AG10803 (cell line): ENCODE results near the gene HNF1A.

ENCODE experiments used
- DNase-seq: peaks from one replicate; pipeline ENCODE4 v3.0.0; 2010; ENCODE audit warnings: low read depth
- H3K4me3 ChIP-seq: 2 replicates; pipeline ENCODE4 v1.5.1; 2011; ENCODE audit warnings: mild to moderate bottlenecking, low read length, control low read depth
- TF ChIP-seq, protein P1 (sequence below): conservative IDR thresholded peaks from 2 replicates; pipeline ENCODE4 v1.5.1; 2011; ENCODE audit warnings: mild to moderate bottlenecking, low read length, control low read depth, inconsistent platforms

HNF1A gene

DNA sequence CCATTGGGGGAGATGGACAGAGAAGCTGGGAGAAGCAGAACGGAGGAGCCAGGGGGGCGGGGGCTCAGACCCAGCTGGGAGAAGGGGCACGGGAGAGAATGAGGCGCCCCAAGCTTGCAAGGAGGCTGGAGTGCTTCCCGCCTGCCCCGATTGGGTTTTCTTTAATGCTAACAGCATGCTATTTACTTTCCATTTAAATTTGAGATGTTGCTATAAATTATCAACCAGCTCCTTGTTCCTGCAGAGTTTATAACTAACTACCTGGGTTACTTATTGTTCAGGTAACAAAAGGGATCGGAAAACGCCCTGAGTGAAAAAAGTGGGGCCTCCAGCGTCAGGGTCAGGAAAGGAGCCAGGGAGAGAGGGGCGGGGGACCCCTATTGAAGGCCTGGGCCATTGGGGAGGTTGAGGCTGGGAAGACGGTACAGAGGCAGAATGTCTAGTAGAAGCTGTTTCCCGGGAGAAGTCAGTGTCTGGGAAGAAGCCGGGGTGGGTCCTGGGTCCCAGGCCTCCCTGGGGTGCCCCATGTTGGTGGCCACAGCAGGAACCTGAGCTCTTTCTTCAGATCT is 2.5 kb downstream of the HNF1A start:
- no peak for DNase-seq
- H3K4me3 ChIP-seq: no peak overlapping the region
- TF ChIP-seq, protein P1, sequence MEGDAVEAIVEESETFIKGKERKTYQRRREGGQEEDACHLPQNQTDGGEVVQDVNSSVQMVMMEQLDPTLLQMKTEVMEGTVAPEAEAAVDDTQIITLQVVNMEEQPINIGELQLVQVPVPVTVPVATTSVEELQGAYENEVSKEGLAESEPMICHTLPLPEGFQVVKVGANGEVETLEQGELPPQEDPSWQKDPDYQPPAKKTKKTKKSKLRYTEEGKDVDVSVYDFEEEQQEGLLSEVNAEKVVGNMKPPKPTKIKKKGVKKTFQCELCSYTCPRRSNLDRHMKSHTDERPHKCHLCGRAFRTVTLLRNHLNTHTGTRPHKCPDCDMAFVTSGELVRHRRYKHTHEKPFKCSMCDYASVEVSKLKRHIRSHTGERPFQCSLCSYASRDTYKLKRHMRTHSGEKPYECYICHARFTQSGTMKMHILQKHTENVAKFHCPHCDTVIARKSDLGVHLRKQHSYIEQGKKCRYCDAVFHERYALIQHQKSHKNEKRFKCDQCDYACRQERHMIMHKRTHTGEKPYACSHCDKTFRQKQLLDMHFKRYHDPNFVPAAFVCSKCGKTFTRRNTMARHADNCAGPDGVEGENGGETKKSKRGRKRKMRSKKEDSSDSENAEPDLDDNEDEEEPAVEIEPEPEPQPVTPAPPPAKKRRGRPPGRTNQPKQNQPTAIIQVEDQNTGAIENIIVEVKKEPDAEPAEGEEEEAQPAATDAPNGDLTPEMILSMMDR: no peak

DNA sequence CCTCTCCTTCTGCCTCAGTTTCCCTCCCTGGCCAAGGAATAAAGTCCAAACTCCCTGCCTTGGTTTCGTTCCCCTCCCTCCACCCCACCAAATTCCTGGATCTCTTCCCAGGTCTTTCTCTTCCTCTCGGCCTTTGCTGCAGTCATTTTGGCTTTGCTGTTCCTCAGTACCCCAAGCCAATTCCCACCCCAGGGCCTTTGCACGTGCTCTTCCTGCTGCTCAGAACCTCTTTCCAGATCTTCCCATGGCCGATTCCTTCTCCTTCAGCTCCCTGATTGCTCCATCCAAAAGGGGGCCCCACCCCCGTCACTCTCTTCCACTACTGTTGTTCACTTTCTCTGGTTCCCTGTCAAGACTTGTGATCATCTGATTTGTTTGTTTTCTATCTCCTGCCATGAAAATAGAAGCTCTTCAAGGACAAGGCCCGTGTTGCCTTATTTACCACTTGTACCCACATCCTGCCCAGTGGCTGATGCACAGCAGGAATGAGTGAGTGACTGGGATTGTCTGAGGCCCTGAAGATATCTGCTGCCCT is 3.1 kb downstream of the HNF1A start:
- TF ChIP-seq, protein P1: no peak
- no peak for DNase-seq
- no peak overlapping the region for H3K4me3 ChIP-seq

DNA sequence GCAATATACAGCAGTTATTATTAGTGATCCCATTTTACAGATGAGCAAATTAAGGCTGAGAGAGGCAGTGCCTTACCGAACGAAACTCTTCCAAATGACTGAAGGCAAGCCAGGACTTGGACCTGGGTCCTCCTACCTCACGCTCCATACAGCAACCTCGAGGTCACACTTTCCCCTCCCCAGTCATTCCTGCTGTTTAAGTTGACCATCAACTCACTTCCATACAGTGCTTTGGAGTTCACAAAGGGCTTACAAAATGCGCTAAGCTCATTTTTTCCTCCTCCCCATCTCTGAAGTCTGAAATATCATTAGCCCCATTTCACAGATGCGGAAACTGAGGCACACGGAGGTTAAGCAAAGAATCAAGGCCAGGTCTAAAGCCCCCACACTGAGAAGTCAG is 4.3 kb downstream of the HNF1A start:
- DNase-seq: no peak
- no peak overlapping the region for H3K4me3 ChIP-seq
- TF ChIP-seq, protein P1: no peak

DNA sequence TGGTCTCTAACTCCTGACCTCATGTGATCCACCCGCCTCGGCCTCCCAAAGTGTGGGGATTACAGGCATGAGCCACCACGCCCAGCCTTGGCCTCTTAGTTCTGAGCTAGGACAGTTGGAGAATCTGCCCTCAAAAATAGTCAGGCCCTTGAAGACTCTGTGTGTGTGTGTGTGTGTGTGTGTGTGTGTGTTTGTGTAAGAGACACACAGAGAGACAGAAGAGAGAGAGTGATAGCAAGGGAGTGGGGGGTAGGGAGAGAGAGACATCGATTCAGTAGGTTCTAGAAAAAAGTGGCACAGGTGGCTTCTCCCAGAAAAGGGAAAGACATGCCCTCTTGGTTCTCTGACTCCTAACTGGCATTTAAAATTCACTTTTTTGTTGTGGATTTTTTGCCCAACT is 5.4 kb downstream of the HNF1A start:
- no peak overlapping the region for H3K4me3 ChIP-seq
- TF ChIP-seq, protein P1: no peak
- no peak for DNase-seq

DNA sequence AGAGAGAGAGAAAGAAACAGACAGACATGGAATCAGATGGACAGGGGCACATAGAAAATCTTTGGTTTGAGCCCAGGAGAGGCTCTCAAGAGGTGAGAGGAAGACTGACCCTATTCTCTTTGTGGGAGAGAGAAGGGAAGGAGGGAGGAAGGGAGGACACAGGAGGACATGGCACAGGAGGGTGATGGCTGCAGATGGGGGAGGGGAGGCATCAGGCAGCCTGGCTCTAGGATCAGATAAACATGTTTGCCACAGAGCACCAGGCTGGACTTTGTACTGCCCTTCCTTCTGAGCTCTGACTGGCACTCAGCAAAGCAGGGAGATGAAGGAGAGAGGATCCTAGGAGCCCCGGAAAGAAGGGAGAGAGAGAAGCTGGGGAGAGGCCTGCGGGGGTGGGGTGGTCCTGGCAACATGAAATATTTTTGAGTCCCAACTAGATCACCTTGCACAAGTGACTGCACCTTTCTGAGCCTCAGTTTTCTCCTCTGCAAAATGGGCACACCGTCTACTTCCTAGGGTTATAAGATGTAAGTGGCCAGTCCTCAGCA is 6.1 kb downstream of the HNF1A start:
- DNase-seq: no peak
- TF ChIP-seq, protein P1: no peak
- H3K4me3 ChIP-seq: no peak overlapping the region

DNA sequence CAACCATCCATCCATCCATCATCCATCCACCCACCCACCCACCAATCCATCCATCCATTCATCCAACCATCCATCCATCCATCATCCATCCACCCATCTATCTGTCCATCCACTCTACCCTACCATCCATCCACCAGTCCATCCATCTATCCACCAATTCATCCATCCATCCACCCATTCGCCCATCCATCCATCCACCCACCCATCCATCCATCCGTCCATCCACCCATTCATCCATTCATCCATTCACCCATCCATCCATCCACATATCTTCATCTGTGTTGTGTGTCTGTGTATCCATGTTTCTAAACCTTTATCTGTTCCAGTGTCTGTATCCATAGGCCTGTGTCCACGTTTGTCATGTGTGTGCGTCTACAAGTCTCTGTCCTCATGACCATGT is 9.9 kb downstream of the HNF1A start:
- no peak for DNase-seq
- H3K4me3 ChIP-seq: no peak overlapping the region
- TF ChIP-seq, protein P1: no peak

DNA sequence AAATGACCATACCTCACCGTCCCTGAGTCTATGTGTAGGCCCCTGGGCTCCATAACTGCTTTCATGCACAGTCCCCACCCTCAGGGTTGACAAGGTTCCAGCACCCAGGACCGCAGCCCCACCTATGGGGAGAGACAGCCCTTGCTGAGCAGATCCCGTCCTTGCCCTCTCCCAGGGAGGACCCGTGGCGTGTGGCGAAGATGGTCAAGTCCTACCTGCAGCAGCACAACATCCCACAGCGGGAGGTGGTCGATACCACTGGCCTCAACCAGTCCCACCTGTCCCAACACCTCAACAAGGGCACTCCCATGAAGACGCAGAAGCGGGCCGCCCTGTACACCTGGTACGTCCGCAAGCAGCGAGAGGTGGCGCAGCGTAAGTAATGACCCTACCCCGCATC is 10.3 kb downstream of the HNF1A start:
- no peak overlapping the region for H3K4me3 ChIP-seq
- no peak for DNase-seq
- TF ChIP-seq, protein P1: no peak
